NOMO-1 (cell line): Measurements from ENCODE around the gene SCRN3.
A peak's percentile ranks its signal among the peaks of the same experiment; 100 is the strongest.
"Not testable (repeated sequence)": the region's sequence is repeated elsewhere in the genome, so short reads cannot be mapped to it uniquely, and the experiment has no call there.

ENCODE experiments used
- DNase-seq, 2 experiments: peaks; one replicate each; lab custom pipeline; 2025; ENCODE audit not compliant: unreplicated experiment in 2 of 2; lab: John Stamatoyannopoulos, UW

Gene SCRN3

DNA sequence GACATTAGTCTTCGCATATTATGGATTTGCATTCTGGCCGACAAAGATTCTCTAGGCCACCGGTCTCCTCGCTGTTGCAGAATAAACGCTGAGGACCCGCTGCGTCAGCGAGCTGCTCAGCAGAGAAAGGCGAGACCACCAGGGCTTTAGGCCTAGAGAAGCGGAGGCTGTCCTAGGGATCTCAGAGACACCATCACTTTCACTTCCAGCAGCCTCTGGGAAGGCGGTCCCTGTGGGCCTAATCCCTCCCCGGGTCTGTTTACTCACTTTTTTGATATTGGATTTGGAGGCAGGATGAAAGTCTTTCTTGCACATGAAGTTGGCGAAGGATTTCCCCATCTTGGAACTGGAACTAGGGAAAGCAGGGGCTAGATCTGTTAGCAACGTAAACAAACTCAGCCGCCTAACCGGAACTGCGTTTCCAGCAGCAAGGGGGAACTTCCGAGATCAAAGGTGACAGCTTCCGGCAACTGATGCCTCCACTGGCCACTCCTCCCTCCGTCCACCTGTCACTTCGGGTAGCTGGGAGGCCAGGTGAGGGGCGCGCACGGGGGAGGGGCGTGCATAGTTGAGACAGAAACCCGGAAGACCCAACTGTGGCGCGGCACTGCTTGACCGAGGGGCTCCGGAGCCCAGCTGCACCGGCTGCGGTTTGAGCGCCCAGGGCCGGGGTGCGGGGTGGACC, at the start of gene SCRN3:
TSS of gene SCRN3 (plus strand) at position 447 of the 685 bp plus-strand sequence. CDS start 2,554 bp downstream, outside the sequence.
- DNase-seq = peak; percentile 59 to 76

DNA sequence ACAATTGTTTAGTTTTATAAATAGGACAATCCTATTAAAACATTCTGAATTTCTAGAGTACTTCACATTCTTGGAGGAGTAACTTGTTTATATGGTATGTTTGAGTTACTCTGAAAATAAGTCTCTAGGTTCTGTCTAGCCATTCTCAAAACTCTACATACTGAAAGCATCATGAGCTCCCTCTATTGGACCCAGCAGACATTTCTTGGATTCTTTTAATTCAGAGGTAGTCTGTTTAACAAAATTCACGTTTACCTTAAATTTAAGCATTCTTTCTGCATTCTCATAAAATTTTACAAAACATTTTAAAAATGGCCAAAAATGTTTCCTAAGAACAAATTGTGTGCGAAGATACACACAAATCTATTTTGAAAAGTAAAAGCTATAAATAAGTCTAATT, 45.5 kb upstream of the SCRN3 start:
- DNase-seq = no peak

DNA sequence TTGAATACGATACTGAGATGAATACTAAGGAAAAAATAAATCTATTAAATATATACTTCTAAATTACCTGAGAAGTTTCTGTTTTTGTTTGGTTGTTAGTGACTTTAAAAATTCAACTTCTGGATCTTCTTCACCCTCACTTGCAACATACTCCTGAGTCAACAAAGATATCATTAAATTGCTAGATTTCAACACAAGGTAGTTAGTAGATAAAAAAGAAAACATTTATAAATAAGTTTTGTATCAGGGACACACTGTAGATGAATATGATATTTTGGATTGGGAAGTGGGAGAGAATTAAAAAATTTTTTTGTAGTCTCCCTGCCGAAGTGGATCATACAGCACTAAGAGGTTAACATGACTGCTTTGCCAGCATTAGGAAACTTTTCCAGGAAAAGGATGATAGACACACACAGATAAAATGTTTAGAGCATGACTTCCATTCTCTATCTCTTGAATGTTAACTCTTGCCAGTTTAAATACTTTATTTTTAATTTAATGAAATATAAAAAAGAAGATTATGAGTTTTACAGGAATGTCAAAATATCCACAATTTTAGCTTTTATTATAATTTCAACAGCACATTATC, 44.8 kb upstream of the SCRN3 start:
- no peak for DNase-seq

- DNase-seq = no peak
These were observed 42.5 kb upstream of the SCRN3 start for GRCh38 chr2:174353004-174353403.

GRCh38 chr2:174356347-174356746, 39.2 kb upstream of the SCRN3 start:
- DNase-seq = no peak

DNA sequence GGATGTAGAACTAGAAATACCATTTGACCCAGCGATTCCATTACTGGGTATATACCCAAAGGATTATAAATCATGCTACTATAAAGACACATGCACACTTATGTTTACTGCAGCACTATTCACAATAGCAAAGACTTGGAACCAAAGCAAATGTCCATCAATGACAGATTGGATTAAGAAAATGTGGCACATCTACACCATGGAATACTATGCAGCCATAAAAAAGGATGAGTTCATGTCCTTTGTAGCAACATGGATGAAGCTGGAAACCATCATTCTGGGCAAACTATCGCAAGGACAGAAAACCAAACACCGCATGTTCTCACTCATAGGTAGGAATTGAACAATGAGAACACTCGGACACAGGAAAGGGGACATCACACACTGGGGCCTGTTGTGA, 35.9 kb upstream of the SCRN3 start:
- DNase-seq = not testable (repeated sequence)

GRCh38 chr2:174362949-174363348, 32.6 kb upstream of the SCRN3 start:
- DNase-seq = no peak

DNA sequence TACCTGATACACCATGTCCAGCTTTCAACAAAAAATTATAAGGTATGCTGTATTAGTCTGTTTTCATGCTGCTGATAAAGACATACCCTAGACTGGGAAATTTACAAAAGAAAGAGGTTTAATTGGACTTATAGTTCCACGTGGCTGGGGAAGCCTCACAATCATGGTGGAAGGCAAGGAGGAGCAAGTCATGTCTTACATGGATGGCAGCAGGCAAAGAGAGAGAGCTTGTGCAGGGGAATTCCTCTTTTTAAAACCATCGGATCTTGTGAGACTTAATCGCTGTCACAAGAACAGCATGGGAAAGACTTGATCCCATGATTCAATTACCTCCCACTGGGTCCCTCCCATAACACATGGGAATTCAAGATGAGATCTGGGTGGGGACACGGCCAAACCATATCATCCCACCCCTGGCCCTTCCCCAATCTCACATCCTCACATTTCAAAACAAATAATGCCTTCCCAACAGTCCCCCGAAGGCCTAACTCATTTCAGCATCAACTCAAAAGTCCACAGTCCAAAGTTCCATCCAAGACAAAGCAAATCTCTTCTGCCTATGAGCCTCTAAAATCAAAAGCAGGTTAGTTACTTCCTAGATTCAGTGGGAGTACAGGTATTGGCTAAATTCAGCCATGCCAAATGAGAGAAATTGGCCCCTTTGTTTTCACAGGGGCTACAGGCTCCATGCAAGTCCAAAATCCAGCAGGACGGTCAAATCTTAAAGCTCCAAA, 31.9 kb upstream of the SCRN3 start:
- DNase-seq = not testable (repeated sequence)

GRCh38 chr2:174364628-174365027, 30.9 kb upstream of the SCRN3 start:
- no peak for DNase-seq

DNA sequence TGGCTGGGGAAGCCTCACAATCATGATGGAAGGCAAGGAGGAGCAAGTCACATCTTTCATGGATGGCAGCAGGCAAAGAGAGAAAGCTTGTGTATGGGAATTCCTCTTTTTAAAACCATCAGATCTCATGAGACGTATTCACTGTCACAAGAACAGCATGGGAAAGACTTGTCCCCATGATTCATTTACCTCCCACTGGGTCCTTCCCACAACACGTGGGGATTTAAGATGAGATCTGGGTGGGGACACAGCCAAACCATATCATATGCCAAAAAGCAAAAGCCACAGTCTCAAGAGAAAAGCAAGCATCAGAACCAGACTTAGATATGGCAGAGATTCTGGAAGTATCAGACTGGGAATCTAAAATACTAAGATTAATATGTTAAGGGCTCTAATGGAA, 30.0 kb upstream of the SCRN3 start:
- DNase-seq = no peak

- no peak for DNase-seq
These were observed 26.8 kb upstream of the SCRN3 start for GRCh38 chr2:174368691-174369090.

- DNase-seq = no peak
These were observed 18.6 kb upstream of the SCRN3 start for GRCh38 chr2:174376967-174377366.

DNA sequence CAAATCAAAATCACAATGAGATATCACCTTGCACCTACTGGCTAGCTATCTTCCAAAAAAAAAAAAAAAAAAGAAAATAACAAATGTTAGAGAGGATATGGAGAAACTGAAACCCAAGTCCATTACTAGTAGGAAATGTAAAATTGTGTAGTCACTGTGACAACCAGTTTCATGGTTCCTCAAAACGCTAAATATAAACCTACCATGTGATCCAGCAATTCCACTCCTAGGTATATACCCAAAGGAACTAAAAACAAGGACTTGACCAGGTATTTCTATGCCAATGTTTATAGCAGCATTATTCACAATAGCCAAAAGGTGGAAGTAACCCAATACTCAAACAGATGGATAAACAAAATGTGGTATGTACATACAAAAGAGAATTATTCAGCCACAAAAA, 11.7 kb upstream of the SCRN3 start:
- DNase-seq = peak in 1 of 2 experiments; percentile 53

DNA sequence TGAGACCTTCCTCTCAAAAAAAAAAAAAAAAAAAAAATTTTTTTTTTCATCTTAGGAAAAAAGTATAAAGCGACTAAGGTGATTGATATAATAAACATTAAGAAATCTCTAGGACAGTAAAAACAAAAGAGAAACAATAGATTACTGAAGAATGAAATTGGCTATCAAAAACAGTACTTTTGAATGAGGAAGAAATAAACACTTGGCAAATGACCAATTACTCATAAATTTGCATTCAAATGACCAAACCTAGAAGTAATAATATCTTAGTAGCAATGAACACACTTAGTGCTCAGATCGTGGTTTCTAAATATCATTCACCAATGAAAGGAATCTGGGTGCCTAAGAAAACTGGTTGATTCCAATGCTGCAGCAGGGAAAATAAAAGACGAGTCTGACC, 10.3 kb upstream of the SCRN3 start:
- DNase-seq = no peak

DNA sequence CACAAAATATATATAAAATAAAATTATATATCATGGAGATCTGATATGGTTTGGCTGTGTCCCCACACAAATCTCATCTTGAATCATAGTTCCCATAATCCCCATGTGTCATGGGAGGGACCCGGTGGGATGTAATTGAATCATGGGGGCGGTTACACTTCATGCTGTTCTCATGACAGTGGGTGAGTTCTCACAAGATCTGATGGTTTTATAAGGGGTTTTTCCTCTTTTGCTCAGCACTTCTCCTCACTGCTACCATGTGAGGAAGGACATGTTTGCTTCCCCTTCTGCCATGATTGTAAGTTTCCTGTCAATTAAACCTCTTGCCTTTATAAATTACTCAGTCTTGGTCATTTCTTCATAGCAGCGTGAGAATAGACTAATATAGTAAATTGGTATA, 6.8 kb upstream of the SCRN3 start:
- DNase-seq = not testable (repeated sequence)

- DNase-seq = no peak
These were observed 6.0 kb upstream of the SCRN3 start for GRCh38 chr2:174389542-174389941.

DNA sequence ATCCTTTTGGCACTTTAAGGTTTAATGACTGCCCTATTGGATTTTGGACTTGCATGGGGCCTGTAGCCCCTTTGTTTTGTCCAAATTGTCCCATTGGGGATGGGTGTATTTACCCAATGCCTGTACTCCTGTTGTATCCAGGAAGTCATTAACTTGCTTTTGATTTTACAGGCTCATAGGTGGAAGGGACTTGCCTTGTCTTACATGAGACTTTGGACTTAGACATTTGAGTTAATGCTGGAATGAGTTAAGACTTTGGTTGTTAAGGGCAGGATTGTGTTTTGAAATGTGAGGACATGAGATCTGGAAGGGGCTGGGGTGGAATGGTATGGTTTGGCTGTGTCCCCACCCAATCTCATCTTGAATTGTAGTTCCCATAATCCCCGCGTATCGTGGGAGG, 5.2 kb upstream of the SCRN3 start:
- DNase-seq = not testable (repeated sequence)

GRCh38 chr2:174392706-174393105, 2.8 kb upstream of the SCRN3 start:
- no peak for DNase-seq

DNA sequence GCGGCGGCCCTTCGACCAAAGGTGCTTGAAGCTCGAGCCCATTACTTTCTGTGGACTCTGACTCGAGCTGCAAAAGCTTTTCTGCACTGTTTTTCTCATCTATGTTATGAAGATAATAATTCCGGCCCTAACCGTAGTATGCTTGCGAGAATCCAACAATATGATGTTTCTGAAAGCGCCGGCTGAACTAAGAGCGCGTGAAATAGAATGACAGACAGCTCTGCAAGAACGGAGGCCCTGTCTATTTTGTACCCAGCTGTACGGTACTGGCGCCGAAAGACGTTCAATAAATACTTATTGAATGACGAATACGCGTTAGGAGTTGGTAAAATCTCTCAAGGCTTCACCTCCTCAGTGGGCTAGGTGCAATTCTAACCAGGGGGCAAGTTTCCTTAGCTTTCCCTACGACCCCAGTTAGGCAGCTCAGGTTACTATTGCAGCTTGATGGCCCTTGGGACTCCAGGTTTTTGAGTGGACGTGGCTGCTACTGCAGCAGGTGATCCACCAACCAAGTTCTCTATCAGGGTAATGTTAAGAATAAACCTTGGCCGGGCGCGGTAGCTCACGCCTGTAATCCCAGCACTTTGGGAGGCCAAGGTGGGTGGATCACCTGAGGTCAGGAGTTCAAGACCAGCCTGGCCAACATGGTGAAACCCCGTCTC, 570 bp downstream of the SCRN3 start:
- peak in 1 of 2 experiments; percentile 37 for DNase-seq

DNA sequence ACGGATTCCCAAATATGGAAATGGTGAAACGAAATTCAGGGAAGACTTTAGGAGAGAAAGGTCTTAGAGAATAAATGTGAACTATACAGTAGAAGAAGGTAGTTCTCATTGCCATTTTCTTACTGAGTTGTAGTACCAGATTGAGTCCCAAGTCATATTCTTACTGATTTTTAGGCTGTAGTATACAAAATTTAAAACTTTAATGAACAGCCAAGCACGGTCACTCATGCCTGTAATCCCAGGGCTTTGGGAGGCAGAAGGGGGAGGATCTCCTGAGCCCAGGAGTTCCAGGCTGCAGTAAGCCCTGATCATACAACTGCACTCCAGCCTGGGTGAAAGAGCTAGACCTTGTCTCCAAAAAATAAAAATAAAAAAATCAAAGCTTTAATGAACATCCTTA, 2.2 kb downstream of the SCRN3 start:
- DNase-seq = no peak

DNA sequence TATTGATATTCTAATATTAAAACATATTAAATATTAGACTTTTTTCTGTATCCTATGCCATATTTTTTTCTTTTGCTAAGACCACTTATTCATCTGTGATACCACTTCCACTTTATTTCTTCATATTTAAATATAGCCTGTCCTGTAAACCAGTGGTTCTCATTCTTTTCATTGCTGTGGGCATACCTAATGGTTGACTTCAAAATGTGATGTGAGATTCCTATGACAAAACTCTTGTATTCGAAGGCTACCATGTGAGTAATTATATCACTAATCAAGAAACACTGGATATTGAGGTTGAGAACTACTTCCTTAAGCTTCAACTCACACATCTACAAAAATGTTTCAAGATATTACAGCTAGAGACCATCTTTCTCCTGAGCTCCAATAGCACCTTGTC, 3.6 kb downstream of the SCRN3 start:
- DNase-seq = no peak
